HL-60/S4 treated with phorbol 12-myristate 13-acetate at 8.2 ng/mL for 4 days and 3 days (cell line): Measurements from ENCODE around the gene CYP4F8.
"Not testable (repeated sequence)": the region's sequence is repeated elsewhere in the genome, so short reads cannot be mapped to it uniquely, and the experiment has no call there.

Experiments used
- in situ Hi-C: fragments of 300-500 bp; cut with MboI; formaldehyde crosslinking; loops from 2 replicates; pipeline ENCODE4 v1.15.0; 2022; ENCODE audit warnings: low sequenced_read_pairs

The CYP4F8 gene

GRCh38 chr19:15614507-15615379, at the start of gene CYP4F8:
Gene CYP4F8 (plus strand): TSS chr19:15615218. CDS start chr19:15615617, 399 bp downstream.
- in situ Hi-C loops: no loop called here

- in situ Hi-C loops: no loop called here
Measured at GRCh38 chr19:15570420-15570819, 44.6 kb upstream of the CYP4F8 start.

- in situ Hi-C loops: no loop called here
Measured at GRCh38 chr19:15575406-15575805, 39.6 kb upstream of the CYP4F8 start.

GRCh38 chr19:15576526-15577156, 38.4 kb upstream of the CYP4F8 start:
- in situ Hi-C loops: no loop called here

- in situ Hi-C loops: no loop called here
Measured at GRCh38 chr19:15577184-15577771, 37.7 kb upstream of the CYP4F8 start.

- in situ Hi-C loops: no loop called here
Measured at GRCh38 chr19:15583346-15583745, 31.7 kb upstream of the CYP4F8 start.

- in situ Hi-C loops: no loop called here
Measured at GRCh38 chr19:15584095-15584494, 30.9 kb upstream of the CYP4F8 start.

- in situ Hi-C loops: no loop called here
Measured at GRCh38 chr19:15584541-15585115, 30.4 kb upstream of the CYP4F8 start.

- in situ Hi-C loops: no loop called here
Measured at GRCh38 chr19:15587663-15588062, 27.4 kb upstream of the CYP4F8 start.

GRCh38 chr19:15588265-15588664, 26.8 kb upstream of the CYP4F8 start:
- in situ Hi-C loops: no loop called here

- in situ Hi-C loops: no loop called here
Measured at GRCh38 chr19:15589760-15590451, 25.1 kb upstream of the CYP4F8 start.

- in situ Hi-C loops: no loop called here
Measured at GRCh38 chr19:15591796-15592195, 23.2 kb upstream of the CYP4F8 start.

- in situ Hi-C loops: not testable (repeated sequence)
Measured at GRCh38 chr19:15592506-15592905, 22.5 kb upstream of the CYP4F8 start.

GRCh38 chr19:15593766-15594165, 21.3 kb upstream of the CYP4F8 start:
- in situ Hi-C loops: not testable (repeated sequence)

GRCh38 chr19:15595069-15595468, 19.9 kb upstream of the CYP4F8 start:
- in situ Hi-C loops: no loop called here

- in situ Hi-C loops: not testable (repeated sequence)
Measured at GRCh38 chr19:15607978-15608925, 6.8 kb upstream of the CYP4F8 start.

GRCh38 chr19:15609261-15609660, 5.8 kb upstream of the CYP4F8 start:
- in situ Hi-C loops: no loop called here

GRCh38 chr19:15612342-15612741, 2.7 kb upstream of the CYP4F8 start:
- in situ Hi-C loops: no loop called here

GRCh38 chr19:15613338-15613737, 1.7 kb upstream of the CYP4F8 start:
- in situ Hi-C loops: no loop called here

- in situ Hi-C loops: no loop called here
Measured at GRCh38 chr19:15615526-15615925, 508 bp downstream of the CYP4F8 start.
